HL-60/S4 treated with retinoic acid at 250 ng/mL for 4 days and 3 days (cell line): Measurements from ENCODE around the gene CELF4.

Source experiments
- in situ Hi-C: fragments of 300-500 bp; cut with MboI; formaldehyde crosslinking; loops from 2 replicates; pipeline ENCODE4 v1.7.0; 2022; ENCODE audit warnings: low sequenced_read_pairs

Gene CELF4

GRCh38 chr18:37527395-37527794 lies 38.2 kb downstream of the CELF4 start:
- in situ Hi-C loops = no loop called here

GRCh38 chr18:37525262-37525585 lies 40.4 kb downstream of the CELF4 start:
- in situ Hi-C loops = no loop called here

GRCh38 chr18:37524498-37525261 lies 40.9 kb downstream of the CELF4 start:
- in situ Hi-C loops = no loop called here

- in situ Hi-C loops = no loop called here
These were observed 41.5 kb downstream of the CELF4 start for GRCh38 chr18:37524139-37524497.

- in situ Hi-C loops = no loop called here
These were observed 43.8 kb downstream of the CELF4 start for GRCh38 chr18:37521510-37522465.

- in situ Hi-C loops = no loop called here
These were observed 45.1 kb downstream of the CELF4 start for GRCh38 chr18:37520508-37520907.

GRCh38 chr18:37519510-37520135 lies 46.0 kb downstream of the CELF4 start:
- in situ Hi-C loops = no loop called here

- in situ Hi-C loops = no loop called here
These were observed 49.2 kb downstream of the CELF4 start for GRCh38 chr18:37516361-37516853.

- in situ Hi-C loops = no loop called here
These were observed 50.6 kb downstream of the CELF4 start for GRCh38 chr18:37514953-37515352.

- in situ Hi-C loops = no loop called here
These were observed 53.2 kb downstream of the CELF4 start for GRCh38 chr18:37512400-37512799.

- in situ Hi-C loops = no loop called here
These were observed 53.8 kb downstream of the CELF4 start for GRCh38 chr18:37511721-37512298.

- in situ Hi-C loops = no loop called here
These were observed 56.0 kb downstream of the CELF4 start for GRCh38 chr18:37509600-37509999.

GRCh38 chr18:37508207-37508606 lies 57.4 kb downstream of the CELF4 start:
- in situ Hi-C loops = no loop called here

- in situ Hi-C loops = no loop called here
These were observed 58.4 kb downstream of the CELF4 start for GRCh38 chr18:37507239-37507638.

- in situ Hi-C loops = no loop called here
These were observed 59.6 kb downstream of the CELF4 start for GRCh38 chr18:37506001-37506400.

- in situ Hi-C loops = no loop called here
These were observed 60.3 kb downstream of the CELF4 start for GRCh38 chr18:37505321-37505720.

GRCh38 chr18:37502601-37503000 lies 63.0 kb downstream of the CELF4 start:
- in situ Hi-C loops = no loop called here

GRCh38 chr18:37502036-37502435 lies 63.6 kb downstream of the CELF4 start:
- in situ Hi-C loops = no loop called here

- in situ Hi-C loops = no loop called here
These were observed 64.5 kb downstream of the CELF4 start for GRCh38 chr18:37501136-37501535.

- in situ Hi-C loops = no loop called here
These were observed 65.7 kb downstream of the CELF4 start for GRCh38 chr18:37499913-37500312.

GRCh38 chr18:37499044-37499443 lies 66.6 kb downstream of the CELF4 start:
- in situ Hi-C loops = no loop called here
